ENCODE data around the gene MGMT. TPM values are rescaled to one million over a fixed set of nuclear protein-coding genes. Genes with fewer than 3 reads are reported as not detected.

MGMT gene
- total and polyA plus RNA-seq, 2 donors (not counting 3 experiments of a cell fraction or from before 2014, with no cell fraction given) = 15.0 to 15.2 TPM

DNA sequence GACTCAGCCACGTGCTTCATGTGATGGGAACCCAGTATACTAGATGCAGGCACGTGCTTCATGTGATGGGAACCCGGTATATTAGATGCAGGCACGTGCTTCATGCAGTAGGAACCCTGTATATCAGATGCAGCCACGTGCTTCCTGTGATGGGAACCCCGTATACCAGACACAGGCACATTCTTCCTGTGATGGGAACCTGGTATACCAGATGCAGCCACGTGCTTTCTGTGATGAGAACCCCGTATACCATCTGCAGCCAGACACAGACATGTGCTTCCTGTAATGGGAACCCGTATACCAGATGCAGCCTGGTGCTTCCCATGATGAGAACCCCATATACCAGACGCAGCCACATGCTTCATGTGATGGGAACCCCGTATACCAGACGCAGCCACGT lies 44.0 kb downstream of the MGMT start:
- BruUV-seq (replicated peaks) = no TSS peak
- no peaks in the 10 kb centered on the region for H3K79me2 ChIP-seq (ENCODE audit: control insufficient read depth, insufficient read depth, low read length)
- no peaks in the 10 kb centered on the region for H4K20me1 ChIP-seq (replicated peaks; ENCODE audit: control insufficient read depth, extremely low read depth, insufficient read depth, low read length)
- intact Hi-C loops (cut with micrococcal nuclease) (no loop called here), dilution Hi-C loops (cut with MboI; ENCODE audit: extremely low pct_ligation_motif_present, low sequenced_read_pairs) (no loop called here)
- H3K9ac ChIP-seq (replicated peaks; ENCODE audit: extremely low read depth, insufficient read depth, low read length) = no peak overlapping the region
- no peak for DNase-seq (ENCODE audit: low read depth, low spot score)
- no peak for FAIRE-seq
- no peak for TF ChIP-seq JUN (IDR thresholded peaks at IDR 0.05; ENCODE audit: borderline replicate concordance, insufficient read depth, insufficient read length, low read depth)
- TF ChIP-seq, protein P1, sequence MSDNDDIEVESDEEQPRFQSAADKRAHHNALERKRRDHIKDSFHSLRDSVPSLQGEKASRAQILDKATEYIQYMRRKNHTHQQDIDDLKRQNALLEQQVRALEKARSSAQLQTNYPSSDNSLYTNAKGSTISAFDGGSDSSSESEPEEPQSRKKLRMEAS (IDR thresholded peaks at IDR 0.05; ENCODE audit: insufficient read depth, insufficient read length) = no peak
- no peak for TF ChIP-seq GATA2 (IDR thresholded peaks at IDR 0.05; ENCODE audit: insufficient read depth, insufficient read length, low read depth, low read length)
- TF ChIP-seq FOS (IDR thresholded peaks at IDR 0.05; ENCODE audit: borderline replicate concordance, insufficient read depth, low read length) = no peak
- TF ChIP-seq, protein P2, sequence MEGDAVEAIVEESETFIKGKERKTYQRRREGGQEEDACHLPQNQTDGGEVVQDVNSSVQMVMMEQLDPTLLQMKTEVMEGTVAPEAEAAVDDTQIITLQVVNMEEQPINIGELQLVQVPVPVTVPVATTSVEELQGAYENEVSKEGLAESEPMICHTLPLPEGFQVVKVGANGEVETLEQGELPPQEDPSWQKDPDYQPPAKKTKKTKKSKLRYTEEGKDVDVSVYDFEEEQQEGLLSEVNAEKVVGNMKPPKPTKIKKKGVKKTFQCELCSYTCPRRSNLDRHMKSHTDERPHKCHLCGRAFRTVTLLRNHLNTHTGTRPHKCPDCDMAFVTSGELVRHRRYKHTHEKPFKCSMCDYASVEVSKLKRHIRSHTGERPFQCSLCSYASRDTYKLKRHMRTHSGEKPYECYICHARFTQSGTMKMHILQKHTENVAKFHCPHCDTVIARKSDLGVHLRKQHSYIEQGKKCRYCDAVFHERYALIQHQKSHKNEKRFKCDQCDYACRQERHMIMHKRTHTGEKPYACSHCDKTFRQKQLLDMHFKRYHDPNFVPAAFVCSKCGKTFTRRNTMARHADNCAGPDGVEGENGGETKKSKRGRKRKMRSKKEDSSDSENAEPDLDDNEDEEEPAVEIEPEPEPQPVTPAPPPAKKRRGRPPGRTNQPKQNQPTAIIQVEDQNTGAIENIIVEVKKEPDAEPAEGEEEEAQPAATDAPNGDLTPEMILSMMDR (IDR thresholded peaks at IDR 0.05; ENCODE audit: extremely low read depth in 1 of 2, insufficient read depth in 1 of 2, low read depth in 1 of 2, low read length in 2 of 2) = no peak
- no peak for TF ChIP-seq MYC (IDR thresholded peaks at IDR 0.05; ENCODE audit: low read depth, low read length)
- no peak for TF ChIP-seq EZH2 (IDR thresholded peaks at IDR 0.05; ENCODE audit: borderline replicate concordance, low read depth, low read length, severe bottlenecking)
- TF ChIP-seq POLR2A (IDR thresholded peaks at IDR 0.05; ENCODE audit: low read depth, low read length) = no peak
- TF ChIP-seq POLR2AphosphoS5 (IDR thresholded peaks at IDR 0.05; ENCODE audit: insufficient read depth, low read depth, low read length) = no peak
- H3K36me3 ChIP-seq (ENCODE audit: control insufficient read depth in 2 of 2, extremely low read depth in 1 of 2, insufficient read depth in 2 of 2, low read length in 2 of 2) = no peaks in the 10 kb centered on the region
- no peak overlapping the region for H3K4me2 ChIP-seq (ENCODE audit: insufficient read depth, low read length)
- no peaks in the 10 kb centered on the region for H3K4me1 ChIP-seq (ENCODE audit: control insufficient read depth, extremely low read depth, insufficient read depth, low read length)
- H3K9me1 ChIP-seq (replicated peaks; ENCODE audit: control insufficient read depth, extremely low read depth, insufficient read depth, low read length) = no peaks in the 10 kb centered on the region
- H3K27ac ChIP-seq (ENCODE audit: insufficient read depth, low read depth, low read length) = no peak overlapping the region
- no peak overlapping the region for H2AFZ ChIP-seq (ENCODE audit: low read depth, low read length)
- CTCF ChIA-PET = no interaction called here
- H3K27me3 ChIP-seq (ENCODE audit: control insufficient read depth in 2 of 2, insufficient read depth in 2 of 2, low read length in 2 of 2) = no peaks in the 10 kb centered on the region
- POLR2A ChIA-PET = no interaction called here
- H3K9me3 ChIP-seq (replicated peaks; ENCODE audit: control insufficient read depth, insufficient read depth, low read length) = peaks cover 2% of the 10 kb centered on the region
- no peak overlapping the region for H3K4me3 ChIP-seq (replicated peaks in 1 of 3; ENCODE audit: insufficient read depth in 1 of 3, low read depth in 1 of 3, low read length in 3 of 3)
